ENCODE results near the gene PAWR. TPM values are rescaled to one million over a fixed set of nuclear protein-coding genes. Genes with fewer than 3 reads are reported as not detected.
A peak's percentile ranks its signal among the peaks of the same experiment; 100 is the strongest.
"Not testable (repeated sequence)": the region's sequence is repeated elsewhere in the genome, so short reads cannot be mapped to it uniquely, and the experiment has no call there.

PAWR gene
- total RNA-seq, 2 donors from 2014 or later: 78.9 to 104 TPM

GRCh38 chr12:79686171-79686570 is 4.6 kb downstream of the PAWR start:
- H3K4me3 ChIP-seq: peak overlapping the region; percentile 99
- DNase-seq (ENCODE audit: low spot score) (no peak), ATAC-seq (ENCODE audit: insufficient number of reproducible peaks, low FRiP score, low read depth) (no peak)
- no peak for TF ChIP-seq CTCF (IDR thresholded peaks at IDR 0.05)
- H3K36me3 ChIP-seq: no peaks in the 10 kb centered on the region
- peaks cover 19 to 56% of the 10 kb centered on the region in 2 donors for H3K4me1 ChIP-seq (ENCODE audit: control insufficient read depth in 1 of 2, low read depth in 2 of 2)
- H3K27me3 ChIP-seq (replicated peaks; ENCODE audit: insufficient read depth): no peaks in the 10 kb centered on the region
- no peak overlapping the region for H3K27ac ChIP-seq
- H3K9me3 ChIP-seq: no peaks in the 10 kb centered on the region

GRCh38 chr12:79685068-79685467 is 5.7 kb downstream of the PAWR start:
- ATAC-seq (ENCODE audit: insufficient number of reproducible peaks, low FRiP score, low read depth): no peak
- Histone ChIP-seq H3K4me3 (peak overlapping the region; percentile 16), H3K36me3 (no peaks in the 10 kb centered on the region), H3K27me3 (replicated peaks; ENCODE audit: insufficient read depth) (no peaks in the 10 kb centered on the region), H3K4me1 (ENCODE audit: control insufficient read depth in 1 of 2, low read depth in 2 of 2) (peaks cover 19 to 63% of the 10 kb centered on the region in 2 donors), H3K27ac (no peak overlapping the region), H3K9me3 (no peaks in the 10 kb centered on the region)
- no peak for TF ChIP-seq CTCF (IDR thresholded peaks at IDR 0.05)
- DNase-seq (ENCODE audit: low spot score): no peak

- not testable (repeated sequence) for H3K4me3 ChIP-seq; H3K27me3 ChIP-seq (replicated peaks; ENCODE audit: insufficient read depth); DNase-seq (ENCODE audit: low spot score); H3K27ac ChIP-seq; H3K9me3 ChIP-seq; H3K36me3 ChIP-seq; ATAC-seq (ENCODE audit: insufficient number of reproducible peaks, low FRiP score, low read depth)
- peaks cover 19 to 69% of the 10 kb centered on the region in 2 donors for H3K4me1 ChIP-seq (ENCODE audit: control insufficient read depth in 1 of 2, low read depth in 2 of 2)
Measured at GRCh38 chr12:79684338-79684737, 6.4 kb downstream of the PAWR start.

GRCh38 chr12:79682593-79682992 is 8.2 kb downstream of the PAWR start:
- no peaks in the 10 kb centered on the region for H3K27me3 ChIP-seq (replicated peaks; ENCODE audit: insufficient read depth)
- H3K36me3 ChIP-seq: no peaks in the 10 kb centered on the region
- H3K4me3 ChIP-seq: no peak overlapping the region
- no peaks in the 10 kb centered on the region for H3K9me3 ChIP-seq
- ATAC-seq (ENCODE audit: insufficient number of reproducible peaks, low FRiP score, low read depth): no peak
- H3K27ac ChIP-seq: no peak overlapping the region
- TF ChIP-seq CTCF (IDR thresholded peaks at IDR 0.05): no peak
- peaks cover 19 to 80% of the 10 kb centered on the region in 2 donors for H3K4me1 ChIP-seq (ENCODE audit: control insufficient read depth in 1 of 2, low read depth in 2 of 2)
- no peak for DNase-seq (ENCODE audit: low spot score)

GRCh38 chr12:79681008-79681590 is 9.7 kb downstream of the PAWR start:
- TF ChIP-seq CTCF (IDR thresholded peaks at IDR 0.05): no peak
- Histone ChIP-seq H3K9me3 (no peaks in the 10 kb centered on the region), H3K4me3 (no peak overlapping the region), H3K4me1 (ENCODE audit: control insufficient read depth in 1 of 2, low read depth in 2 of 2) (peaks cover 19 to 78% of the 10 kb centered on the region in 2 donors), H3K27me3 (replicated peaks; ENCODE audit: insufficient read depth) (no peaks in the 10 kb centered on the region), H3K27ac (no peak overlapping the region), H3K36me3 (no peaks in the 10 kb centered on the region)
- DNase-seq (ENCODE audit: low spot score): no peak
- ATAC-seq (ENCODE audit: insufficient number of reproducible peaks, low FRiP score, low read depth): no peak

- no peaks in the 10 kb centered on the region for H3K36me3 ChIP-seq
- no peaks in the 10 kb centered on the region for H3K27me3 ChIP-seq (replicated peaks; ENCODE audit: insufficient read depth)
- no peaks in the 10 kb centered on the region for H3K9me3 ChIP-seq
- no peak for TF ChIP-seq CTCF (IDR thresholded peaks at IDR 0.05)
- no peak for DNase-seq (ENCODE audit: low spot score)
- no peak overlapping the region for H3K4me3 ChIP-seq
- peaks cover 15 to 72% of the 10 kb centered on the region in 2 donors for H3K4me1 ChIP-seq (ENCODE audit: control insufficient read depth in 1 of 2, low read depth in 2 of 2)
- ATAC-seq (ENCODE audit: insufficient number of reproducible peaks, low FRiP score, low read depth): no peak
- no peak overlapping the region for H3K27ac ChIP-seq
Measured at GRCh38 chr12:79680051-79680450, 10.7 kb downstream of the PAWR start.
